Left renal cortex interstitium (tissue), 4 donors: ENCODE results near the gene SAMD4B. TPM values are rescaled to one million over a fixed set of nuclear protein-coding genes. Genes with fewer than 3 reads are reported as not detected.
"Not testable (repeated sequence)": the region's sequence is repeated elsewhere in the genome, so short reads cannot be mapped to it uniquely, and the experiment has no call there.

ENCODE experiments used
- DNase-seq, 4 donors: peaks; one replicate each; pipeline ENCODE4 v3.0.0-alpha.2; 2013; ENCODE audit warnings: low read depth in 4 of 4, low spot score in 2 of 4, missing footprints in 1 of 4
- polyA plus RNA-seq, 4 donors: library from polyadenylated mRNA; unstranded; fragments of 120-200 nt; gene quantifications; one replicate each; pipeline ENCODE4 v1.2.1, GENCODE V29; 2013; ENCODE audit not compliant: insufficient read length in 4 of 4

The SAMD4B gene
- 100 to 1,000 TPM in 3 of 4 donors, 10 to 100 TPM in 1; 86.6 to 165 (median 124) TPM for polyA plus RNA-seq

GRCh38 chr19:39341719-39342604, at the start of gene SAMD4B:
Gene SAMD4B, plus strand, starts transcription at chr19:39342421. Its CDS starts 14,473 bp downstream, at chr19:39356894.
- peak; percentile 89 to 95 (median 95) for DNase-seq

GRCh38 chr19:39293394-39293793, 48.8 kb upstream of the SAMD4B start:
- DNase-seq = no peak

- no peak for DNase-seq
Measured at GRCh38 chr19:39296055-39296645, 46.1 kb upstream of the SAMD4B start, which contains the start of gene IFNL1. Gene IFNL1, plus strand, starts transcription at chr19:39296407. Its CDS starts 15 bp downstream, at chr19:39296422.

GRCh38 chr19:39296906-39297305, 45.3 kb upstream of the SAMD4B start:
- DNase-seq = no peak

GRCh38 chr19:39297931-39298634, 44.1 kb upstream of the SAMD4B start:
- DNase-seq = no peak

- no peak for DNase-seq
Measured at GRCh38 chr19:39299404-39299803, 42.8 kb upstream of the SAMD4B start.

- DNase-seq = no peak
Measured at GRCh38 chr19:39299832-39300231, 42.4 kb upstream of the SAMD4B start.

GRCh38 chr19:39301021-39301420, 41.2 kb upstream of the SAMD4B start:
- no peak for DNase-seq

GRCh38 chr19:39301562-39301961, 40.7 kb upstream of the SAMD4B start:
- DNase-seq = no peak

GRCh38 chr19:39303373-39304184, 38.6 kb upstream of the SAMD4B start:
- DNase-seq = no peak

GRCh38 chr19:39304185-39304513, 38.1 kb upstream of the SAMD4B start:
- DNase-seq = no peak

- DNase-seq = no peak
Measured at GRCh38 chr19:39304701-39305571, 37.3 kb upstream of the SAMD4B start.

- no peak for DNase-seq
Measured at GRCh38 chr19:39306075-39306474, 36.1 kb upstream of the SAMD4B start.

- DNase-seq = no peak
Measured at GRCh38 chr19:39307046-39307821, 35.0 kb upstream of the SAMD4B start.

- no peak for DNase-seq
Measured at GRCh38 chr19:39307822-39308530, 34.2 kb upstream of the SAMD4B start.

- no peak for DNase-seq
Measured at GRCh38 chr19:39308531-39309304, 33.5 kb upstream of the SAMD4B start.

GRCh38 chr19:39309305-39309670, 32.9 kb upstream of the SAMD4B start:
- not testable (repeated sequence) for DNase-seq
